K562 (cell line): Measurements from ENCODE around the gene CTIF. TPM values are rescaled to one million over a fixed set of nuclear protein-coding genes. Genes with fewer than 3 reads are reported as not detected.

Experiments
- CHD2 ChIP-seq: IDR thresholded peaks from 2 replicates; pipeline ENCODE4 v1.6.1; 2011; ENCODE audit warnings: low read depth, low read length
- DMBX1 ChIP-seq: fragments of 250-450 bp; sonication (Bioruptor Pico); IDR thresholded peaks from 2 replicates; pipeline ENCODE4 v1.8.0; 2022; ENCODE audit warnings: inconsistent platforms, mild to moderate bottlenecking, moderate library complexity, borderline replicate concordance
- EHMT2 ChIP-seq: fragments of 450-650 bp; IDR thresholded peaks from 2 replicates; pipeline ENCODE4 v1.6.1; 2018; ENCODE audit warnings: antibody characterized with exemption
- ERF ChIP-seq: fragments of 450-650 bp; formaldehyde crosslinking; IDR thresholded peaks from 2 replicates; pipeline ENCODE4 v1.4.0; 2020; ENCODE audit warnings: mild to moderate bottlenecking, mixed read lengths
- HDAC6 ChIP-seq: IDR thresholded peaks from 2 replicates; pipeline ENCODE4 v1.6.1; 2012; ENCODE audit warnings: low read depth, mild to moderate bottlenecking, control low read depth, inconsistent platforms, low read length, moderate library complexity
- KDM1A ChIP-seq, 2 experiments: fragments of 450-650 bp; IDR thresholded peaks; 2 replicates each; pipeline ENCODE4 v1.6.1; 2016; ENCODE audit warnings: mild to moderate bottlenecking in 2 of 2
- KLF16 ChIP-seq: IDR thresholded peaks from 2 replicates; pipeline ENCODE4 v1.6.1; 2016; ENCODE audit warnings: antibody characterized with exemption
- L3MBTL2 ChIP-seq: fragments of 450-650 bp; IDR thresholded peaks from 2 replicates; pipeline ENCODE4 v1.6.1; 2016; ENCODE audit warnings: mild to moderate bottlenecking, moderate library complexity
- NCOA1 ChIP-seq: fragments of 450-650 bp; IDR thresholded peaks from 2 replicates; pipeline ENCODE4 v1.6.1; 2016; ENCODE audit warnings: low read depth
- NCOA6 ChIP-seq: fragments of 450-650 bp; IDR thresholded peaks from 2 replicates; pipeline ENCODE4 v1.6.1; 2017; ENCODE audit warnings: mild to moderate bottlenecking
- NR2C2 ChIP-seq, 2 experiments: fragments of 200-800 bp in 1 of 2; sonication (Bioruptor generic) in 1 of 2; sonication (generic) in 1 of 2; formaldehyde crosslinking in 1 of 2; IDR thresholded peaks; 2 replicates each; pipeline versions ENCODE4 v1.6.1 to v1.8.0; 2016 to 2022; ENCODE audit warnings: mild to moderate bottlenecking in 1 of 2, missing compliant biosample characterization in 1 of 2, missing genetic modification characterization in 1 of 2, missing genetic modification reagents in 1 of 2
- PCBP2 ChIP-seq: fragments of 200-400 bp; formaldehyde crosslinking; IDR thresholded peaks from 2 replicates; pipeline ENCODE4 v1.6.1; 2018; ENCODE audit warnings: low read length, low read depth, mild to moderate bottlenecking, moderate library complexity; ENCODE audit not compliant: poor library complexity, severe bottlenecking
- POLR2G ChIP-seq: fragments of 200-400 bp; formaldehyde crosslinking; IDR thresholded peaks from 2 replicates; pipeline ENCODE4 v1.6.1; 2017; ENCODE audit warnings: low read depth, mild to moderate bottlenecking, antibody characterized with exemption, low read length, moderate library complexity
- RCOR1 ChIP-seq, 2 experiments: IDR thresholded peaks; 2 replicates each; pipeline ENCODE4 v1.6.1; 2012; ENCODE audit warnings: low read depth in 2 of 2, low read length in 2 of 2, borderline replicate concordance in 1 of 2, improper control_type of control experiment in 1 of 2
- TCF7 ChIP-seq: sonication (generic); IDR thresholded peaks from 2 replicates; pipeline ENCODE4 v1.6.1; 2016; ENCODE audit warnings: antibody characterized with exemption, borderline replicate concordance
- ZFP30 ChIP-seq: fragments of 250-450 bp; sonication (Bioruptor Pico); IDR thresholded peaks from 2 replicates; pipeline ENCODE4 v1.8.0; 2022; ENCODE audit warnings: moderate library complexity, mild to moderate bottlenecking, inconsistent platforms, borderline replicate concordance
- ZNF174 ChIP-seq: fragments of 250-450 bp; sonication (Bioruptor Pico); IDR thresholded peaks from 2 replicates; pipeline ENCODE4 v1.4.0; 2020; ENCODE audit warnings: mild to moderate bottlenecking
- ZNF184 ChIP-seq: sonication (generic); formaldehyde crosslinking; IDR thresholded peaks from 2 replicates; pipeline ENCODE4 v1.5.0; 2020; ENCODE audit warnings: missing genetic modification reagents
- ZNF253 ChIP-seq: fragments of 250-450 bp; sonication (Bioruptor Pico); conservative IDR thresholded peaks from 2 replicates; pipeline ENCODE4 v1.6.1; 2021; ENCODE audit warnings: mild to moderate bottlenecking
- ZNF699 ChIP-seq: fragments of 250-450 bp; sonication (Bioruptor Pico); IDR thresholded peaks from 2 replicates; pipeline ENCODE4 v1.8.0; 2021; ENCODE audit warnings: mild to moderate bottlenecking, moderate library complexity; ENCODE audit not compliant: insufficient replicate concordance
- ZNF77 ChIP-seq: fragments of 250-450 bp; sonication (Bioruptor Pico); IDR thresholded peaks from 2 replicates; pipeline ENCODE4 v1.5.0; 2020
- polyA plus RNA-seq, 8 experiments: library from polyadenylated mRNA; depleted of rRNA in 4 of 8; stranded (reverse) in 5 of 8; unstranded in 3 of 8; fragments of >200 nt; fragmentation: Nextera tagmentation in 2 of 8; fragmentation: Illumina TruSeq in 1 of 8; extraction: Ambion mirVana in 2 of 8; extraction: Trizol in 1 of 8; gene quantifications; 2 replicates each; pipeline versions ENCODE4 v1.2.1 to v1.2.3, GENCODE V29; 2011 to 2014; ENCODE audit warnings: inconsistent platforms in 1 of 8, missing spikeins in 1 of 8
- total RNA-seq, 7 experiments: library from RNA; depleted of rRNA in 6 of 7; stranded (reverse); fragments of >200 nt in 6 of 7; fragmentation: Illumina TruSeq in 2 of 7; extraction: Trizol in 2 of 7; gene quantifications; 2 replicates each; pipeline versions ENCODE4 v1.2.1 to v1.2.3, GENCODE V29; 2011 to 2021; ENCODE audit warnings: low replicate concordance in 1 of 7
- TF ChIP-seq, protein P1 (sequence below), 2 experiments: fragments of 450-650 bp in 1 of 2; sonication (generic) in 1 of 2; formaldehyde crosslinking; conservative IDR thresholded peaks; 2 replicates each; pipeline versions ENCODE4 v1.4.0 to v1.8.1; 2020 to 2022; ENCODE audit warnings: mild to moderate bottlenecking in 1 of 2, missing genetic modification reagents in 1 of 2
- TF ChIP-seq, protein P2 (sequence below): IDR thresholded peaks from 2 replicates; pipeline ENCODE4 v1.6.1; 2014; ENCODE audit warnings: antibody characterized with exemption
- TF ChIP-seq, protein P3 (sequence below): fragments of 200-800 bp; sonication (Bioruptor generic); IDR thresholded peaks from 2 replicates; pipeline ENCODE4 v1.6.1; 2017; ENCODE audit warnings: missing genetic modification characterization, missing compliant biosample characterization

CTIF gene
- total and polyA plus RNA-seq, 9 of the 15 experiments (the other 6 are each of a cell fraction or from before 2014, with no cell fraction given), result 0.17 to 11.5 (median 2.2) TPM

DNA sequence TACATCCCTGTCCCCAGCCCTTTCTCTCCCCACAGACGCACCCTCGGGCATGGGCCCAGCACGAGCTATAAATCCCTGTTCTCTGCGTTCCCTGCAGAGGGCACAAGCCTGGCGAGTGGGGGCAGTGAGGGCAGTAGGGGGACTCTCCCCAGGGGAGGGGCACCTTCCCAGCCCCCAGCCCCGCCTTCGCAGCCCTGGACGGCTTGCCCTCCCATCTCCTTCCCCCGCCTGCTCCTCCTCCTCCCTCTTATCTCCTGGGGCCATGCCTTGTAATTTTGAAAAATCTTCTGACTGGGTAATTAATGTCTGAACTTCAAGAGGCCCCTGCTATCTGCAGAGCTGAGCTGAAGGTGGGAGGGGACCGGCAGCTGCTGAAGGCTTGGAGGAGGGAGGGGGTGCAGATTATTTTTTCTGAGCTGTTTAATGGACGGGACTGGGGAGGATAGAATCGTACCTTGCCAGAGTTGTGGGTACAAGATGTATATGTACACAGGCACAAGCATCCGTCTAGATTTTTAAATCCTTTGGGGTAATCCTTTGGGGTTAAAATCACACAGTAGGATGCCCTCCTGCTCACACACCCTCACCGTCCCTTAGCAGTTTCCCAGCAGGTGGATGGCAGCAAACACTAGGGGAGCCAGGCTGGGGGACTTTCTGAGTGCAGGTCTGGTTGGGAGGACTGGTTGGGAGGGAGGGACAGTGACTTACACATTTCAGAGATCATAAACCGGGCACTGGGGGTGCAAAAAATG lies 290.0 kb downstream of the CTIF start (continued):
- TF ChIP-seq NR2C2 (CRISPR knock-in tag; IDR thresholded peaks at IDR 0.05), result no peak
- TF ChIP-seq NR2C2 (tag; IDR thresholded peaks at IDR 0.05), result no peak
- TF ChIP-seq L3MBTL2, result no peak
- no peak for TF ChIP-seq PCBP2
- no peak for TF ChIP-seq ZNF174
- TF ChIP-seq, protein P1, sequence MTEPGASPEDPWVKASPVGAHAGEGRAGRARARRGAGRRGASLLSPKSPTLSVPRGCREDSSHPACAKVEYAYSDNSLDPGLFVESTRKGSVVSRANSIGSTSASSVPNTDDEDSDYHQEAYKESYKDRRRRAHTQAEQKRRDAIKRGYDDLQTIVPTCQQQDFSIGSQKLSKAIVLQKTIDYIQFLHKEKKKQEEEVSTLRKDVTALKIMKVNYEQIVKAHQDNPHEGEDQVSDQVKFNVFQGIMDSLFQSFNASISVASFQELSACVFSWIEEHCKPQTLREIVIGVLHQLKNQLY (CRISPR knock-in tag; conservative IDR thresholded peaks at IDR 0.05), result no peak
- peak; percentile 72 to 92; a peak in 3 of 4 replicates for TF ChIP-seq RCOR1 (IDR thresholded peaks at IDR 0.05; ENCODE audit: borderline replicate concordance in 1 of 2, low read depth in 2 of 2, low read length in 2 of 2)
- no peak for TF ChIP-seq EHMT2
- TF ChIP-seq HDAC6, result no peak
- TF ChIP-seq CHD2, result no peak
- no peak for TF ChIP-seq ZNF77
- TF ChIP-seq TCF7, result 0 out of 2 replicates have a peak, but pooled peaks have one; percentile 26
- TF ChIP-seq, protein P2, sequence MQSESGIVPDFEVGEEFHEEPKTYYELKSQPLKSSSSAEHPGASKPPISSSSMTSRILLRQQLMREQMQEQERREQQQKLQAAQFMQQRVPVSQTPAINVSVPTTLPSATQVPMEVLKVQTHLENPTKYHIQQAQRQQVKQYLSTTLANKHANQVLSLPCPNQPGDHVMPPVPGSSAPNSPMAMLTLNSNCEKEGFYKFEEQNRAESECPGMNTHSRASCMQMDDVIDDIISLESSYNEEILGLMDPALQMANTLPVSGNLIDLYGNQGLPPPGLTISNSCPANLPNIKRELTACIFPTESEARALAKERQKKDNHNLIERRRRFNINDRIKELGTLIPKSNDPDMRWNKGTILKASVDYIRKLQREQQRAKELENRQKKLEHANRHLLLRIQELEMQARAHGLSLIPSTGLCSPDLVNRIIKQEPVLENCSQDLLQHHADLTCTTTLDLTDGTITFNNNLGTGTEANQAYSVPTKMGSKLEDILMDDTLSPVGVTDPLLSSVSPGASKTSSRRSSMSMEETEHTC, result no peak; the same call in 1 of the 2 replicates
- TF ChIP-seq POLR2G, result no peak
- TF ChIP-seq ZNF184 (CRISPR knock-in tag), result no peak
- 0 out of 2 replicates have a peak, but pooled peaks have one; percentile 25 for TF ChIP-seq DMBX1 (CRISPR knock-in tag)
- no peak for TF ChIP-seq NCOA6
- TF ChIP-seq ZNF253 (CRISPR knock-in tag), result no peak
- peak; percentile 94 for TF ChIP-seq KLF16
- TF ChIP-seq NCOA1, result no peak
- no peak for TF ChIP-seq ERF (CRISPR knock-in tag)
- no peak for TF ChIP-seq ZNF699 (CRISPR knock-in tag)
- TF ChIP-seq ZFP30 (CRISPR knock-in tag), result no peak
- TF ChIP-seq, protein P3, sequence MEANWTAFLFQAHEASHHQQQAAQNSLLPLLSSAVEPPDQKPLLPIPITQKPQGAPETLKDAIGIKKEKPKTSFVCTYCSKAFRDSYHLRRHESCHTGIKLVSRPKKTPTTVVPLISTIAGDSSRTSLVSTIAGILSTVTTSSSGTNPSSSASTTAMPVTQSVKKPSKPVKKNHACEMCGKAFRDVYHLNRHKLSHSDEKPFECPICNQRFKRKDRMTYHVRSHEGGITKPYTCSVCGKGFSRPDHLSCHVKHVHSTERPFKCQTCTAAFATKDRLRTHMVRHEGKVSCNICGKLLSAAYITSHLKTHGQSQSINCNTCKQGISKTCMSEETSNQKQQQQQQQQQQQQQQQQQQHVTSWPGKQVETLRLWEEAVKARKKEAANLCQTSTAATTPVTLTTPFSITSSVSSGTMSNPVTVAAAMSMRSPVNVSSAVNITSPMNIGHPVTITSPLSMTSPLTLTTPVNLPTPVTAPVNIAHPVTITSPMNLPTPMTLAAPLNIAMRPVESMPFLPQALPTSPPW (CRISPR knock-in tag), result peak; percentile 98
- peak; percentile 97 for TF ChIP-seq KDM1A (IDR thresholded peaks at IDR 0.05)
